ENCODE data around the gene ABCB11. TPM values are rescaled to one million over a fixed set of nuclear protein-coding genes. Genes with fewer than 3 reads are reported as not detected.
"Not testable (repeated sequence)": the region's sequence is repeated elsewhere in the genome, so short reads cannot be mapped to it uniquely, and the experiment has no call there.

Gene ABCB11
- total RNA-seq, 1 experiment from 2014 or later, result 0.05 TPM

- ATAC-seq, result no peak
- TF ChIP-seq REST (IDR thresholded peaks at IDR 0.05; ENCODE audit: insufficient read depth in 1 of 2, low read depth in 2 of 2, low read length in 1 of 2) (no peak), CTCF (IDR thresholded peaks at IDR 0.05) (no peak), TCF7L2 (IDR thresholded peaks at IDR 0.05; ENCODE audit: low read depth, low read length) (no peak), POLR2AphosphoS5 (IDR thresholded peaks at IDR 0.05; ENCODE audit: low read depth, low read length) (no peak), SIN3A (IDR thresholded peaks at IDR 0.05; ENCODE audit: borderline replicate concordance, insufficient read depth, low read depth, low read length) (no peak)
- Histone ChIP-seq H3K4me3 (ENCODE audit: low read depth in 2 of 2, low read length in 2 of 2) (no peak overlapping the region), H3K36me3 (ENCODE audit: control insufficient read depth, insufficient read depth, low read length) (no peaks in the 10 kb centered on the region), H3K9me3 (ENCODE audit: control insufficient read depth, insufficient read depth, low read depth, low read length) (no peaks in the 10 kb centered on the region), H3K4me1 (ENCODE audit: control insufficient read depth, insufficient read depth, low read length) (no peaks in the 10 kb centered on the region), H3K27ac (ENCODE audit: low read length) (no peak overlapping the region), H3K27me3 (ENCODE audit: control insufficient read depth, insufficient read depth, low read length) (peaks cover 7% of the 10 kb centered on the region)
- in situ Hi-C loops (cut with HindIII; ENCODE audit: low pct_unique_long_range_greater_than_20kb, low sequenced_read_pairs) (no loop called here), intact Hi-C loops (cut with micrococcal nuclease; ENCODE audit: unreplicated experiment) (no loop called here)
- DNase-seq (ENCODE audit: low read depth, low spot score), result no peak
- BruUV-seq (replicated peaks), result no TSS peak
- CTCF ChIA-PET, result no interaction called here
- POLR2A ChIA-PET, result no interaction called here
Observed at GRCh38 chr2:168934826-168935225, 96.3 kb downstream of the ABCB11 start.

- intact Hi-C loops (cut with micrococcal nuclease; ENCODE audit: unreplicated experiment); H3K36me3 ChIP-seq (ENCODE audit: control insufficient read depth, insufficient read depth, low read length); ATAC-seq; DNase-seq (ENCODE audit: low read depth, low spot score); H3K4me1 ChIP-seq (ENCODE audit: control insufficient read depth, insufficient read depth, low read length); H3K9me3 ChIP-seq (ENCODE audit: control insufficient read depth, insufficient read depth, low read depth, low read length); CTCF ChIA-PET; POLR2A ChIA-PET; in situ Hi-C loops (cut with HindIII; ENCODE audit: low pct_unique_long_range_greater_than_20kb, low sequenced_read_pairs); H3K27ac ChIP-seq (ENCODE audit: low read length); H3K4me3 ChIP-seq (ENCODE audit: low read depth in 2 of 2, low read length in 2 of 2); BruUV-seq (replicated peaks): not testable (repeated sequence)
- peaks cover 17% of the 10 kb centered on the region for H3K27me3 ChIP-seq (ENCODE audit: control insufficient read depth, insufficient read depth, low read length)
Observed at GRCh38 chr2:168932174-168932573, 99.0 kb downstream of the ABCB11 start.

- no peak for TF ChIP-seq SIN3A (IDR thresholded peaks at IDR 0.05; ENCODE audit: borderline replicate concordance, insufficient read depth, low read depth, low read length)
- TF ChIP-seq REST (IDR thresholded peaks at IDR 0.05; ENCODE audit: insufficient read depth in 1 of 2, low read depth in 2 of 2, low read length in 1 of 2), result no peak
- TF ChIP-seq TCF7L2 (IDR thresholded peaks at IDR 0.05; ENCODE audit: low read depth, low read length), result no peak
- TF ChIP-seq POLR2AphosphoS5 (IDR thresholded peaks at IDR 0.05; ENCODE audit: low read depth, low read length), result no peak
- no peak for TF ChIP-seq CTCF (IDR thresholded peaks at IDR 0.05)
- ChIA-PET CTCF (no interaction called here), POLR2A (no interaction called here)
- BruUV-seq (replicated peaks), result no TSS peak
- H3K27me3 ChIP-seq (ENCODE audit: control insufficient read depth, insufficient read depth, low read length), result peaks cover 19% of the 10 kb centered on the region
- no peak for DNase-seq (ENCODE audit: low read depth, low spot score)
- intact Hi-C loops (cut with micrococcal nuclease; ENCODE audit: unreplicated experiment), result no loop called here
- H3K36me3 ChIP-seq (ENCODE audit: control insufficient read depth, insufficient read depth, low read length), result no peaks in the 10 kb centered on the region
- no peak overlapping the region for H3K4me3 ChIP-seq (ENCODE audit: low read depth in 2 of 2, low read length in 2 of 2)
- H3K27ac ChIP-seq (ENCODE audit: low read length), result no peak overlapping the region
- H3K9me3 ChIP-seq (ENCODE audit: control insufficient read depth, insufficient read depth, low read depth, low read length), result no peaks in the 10 kb centered on the region
- no peak for ATAC-seq
- H3K4me1 ChIP-seq (ENCODE audit: control insufficient read depth, insufficient read depth, low read length), result no peaks in the 10 kb centered on the region
- in situ Hi-C loops (cut with HindIII; ENCODE audit: low pct_unique_long_range_greater_than_20kb, low sequenced_read_pairs), result no loop called here
Observed at GRCh38 chr2:168930242-168930641, 100.9 kb downstream of the ABCB11 start.
